Activated CD4-positive, alpha-beta T cell treated with anti-CD3 and anti-CD28 coated beads for 1 hour (primary cell): Measurements from ENCODE around the gene SYNGR4.
"Not testable (repeated sequence)": the region's sequence is repeated elsewhere in the genome, so short reads cannot be mapped to it uniquely, and the experiment has no call there.

Experiments
- DNase-seq: peaks from one replicate; pipeline ENCODE4 v3.0.0-alpha.2; 2020

The SYNGR4 gene

GRCh38 chr19:48371771-48372170 is 7.6 kb downstream of the SYNGR4 start:
- not testable (repeated sequence) for DNase-seq

- no peak for DNase-seq
Observed at GRCh38 chr19:48372904-48373303, 8.7 kb downstream of the SYNGR4 start.

GRCh38 chr19:48373567-48373966 is 9.4 kb downstream of the SYNGR4 start:
- DNase-seq: no peak

GRCh38 chr19:48378194-48378570 is 14.0 kb downstream of the SYNGR4 start:
- no peak for DNase-seq

- DNase-seq: no peak
Observed at GRCh38 chr19:48379058-48379457, 14.9 kb downstream of the SYNGR4 start.

GRCh38 chr19:48381178-48381950 is 17.2 kb downstream of the SYNGR4 start:
- no peak for DNase-seq

GRCh38 chr19:48382286-48382685 is 18.1 kb downstream of the SYNGR4 start:
- no peak for DNase-seq

- DNase-seq: no peak
Observed at GRCh38 chr19:48385461-48386087, 21.4 kb downstream of the SYNGR4 start.

- DNase-seq: no peak
Observed at GRCh38 chr19:48386981-48387380, 22.8 kb downstream of the SYNGR4 start.

GRCh38 chr19:48390188-48391099 is 26.3 kb downstream of the SYNGR4 start:
- peak; percentile 54 for DNase-seq

GRCh38 chr19:48391100-48392005 is 27.2 kb downstream of the SYNGR4 start, which contains the start of gene KDELR1:
Gene KDELR1 (minus strand): TSS chr19:48391551. CDS start chr19:48391358, 193 bp downstream.
- DNase-seq: peak; percentile 60

- DNase-seq: not testable (repeated sequence)
Observed at GRCh38 chr19:48392006-48392344, 27.8 kb downstream of the SYNGR4 start.

GRCh38 chr19:48392860-48393558 is 28.8 kb downstream of the SYNGR4 start:
- no peak for DNase-seq

- DNase-seq: no peak
Observed at GRCh38 chr19:48393559-48394330, 29.6 kb downstream of the SYNGR4 start, which contains the start of gene GRIN2D. Gene GRIN2D (plus strand): TSS chr19:48393668. CDS start chr19:48398393, 4,725 bp downstream.

- DNase-seq: no peak
Observed at GRCh38 chr19:48394331-48395169, 30.4 kb downstream of the SYNGR4 start.

- DNase-seq: no peak
Observed at GRCh38 chr19:48395170-48395455, 30.9 kb downstream of the SYNGR4 start.

- no peak for DNase-seq
Observed at GRCh38 chr19:48395499-48395898, 31.3 kb downstream of the SYNGR4 start.

- DNase-seq: no peak
Observed at GRCh38 chr19:48396016-48396823, 32.1 kb downstream of the SYNGR4 start.

- DNase-seq: no peak
Observed at GRCh38 chr19:48396824-48397176, 32.6 kb downstream of the SYNGR4 start.
